Vagina (tissue), 2 donors: ENCODE measurements around the gene MRPS35. TPM values are rescaled to one million over a fixed set of nuclear protein-coding genes. Genes with fewer than 3 reads are reported as not detected.

ENCODE experiments used
- DNase-seq, 2 donors: peaks; one replicate each; pipeline ENCODE4 v3.0.0-alpha.2; 2017; ENCODE audit errors: extremely low spot score in 2 of 2
- H3K27ac ChIP-seq: fragments of 200-600 bp; sonication (generic); one replicate; pipeline ENCODE4 v1.5.1; 2019
- H3K27me3 ChIP-seq: fragments of 200-600 bp; sonication (generic); one replicate; pipeline ENCODE4 v1.5.1; 2019
- H3K36me3 ChIP-seq, 2 donors: fragments of 200-600 bp; sonication (generic); one replicate each; pipeline ENCODE4 v1.5.1; 2017 to 2019
- H3K4me1 ChIP-seq: fragments of 200-600 bp; sonication (generic); one replicate; pipeline ENCODE4 v1.5.1; 2019
- H3K4me3 ChIP-seq, 2 donors: fragments of 200-600 bp; sonication (generic); 1 replicate in 1 of 2; 2 replicates in 1 of 2; pipeline ENCODE4 v1.5.1; 2016 to 2019
- H3K9me3 ChIP-seq: fragments of 200-600 bp; sonication (generic); one replicate; pipeline ENCODE4 v1.5.1; 2019
- POLR2A ChIP-seq, 2 donors: fragments of 450-650 bp; IDR thresholded peaks; one replicate each; pipeline ENCODE4 v1.6.1; 2017; ENCODE audit warnings: antibody characterized with exemption in 2 of 2, mild to moderate bottlenecking in 2 of 2, moderate library complexity in 2 of 2
- POLR2AphosphoS5 ChIP-seq, 2 donors: sonication (generic); formaldehyde crosslinking; IDR thresholded peaks; one replicate each; pipeline ENCODE4 v1.9.0; 2017; ENCODE audit warnings: antibody characterized with exemption in 2 of 2, mild to moderate bottlenecking in 2 of 2, low read depth in 1 of 2; ENCODE audit not compliant: insufficient read depth in 1 of 2
- intact Hi-C: fragments of 100-400 bp; cut with DNase I; formaldehyde crosslinking; loops from one replicate; pipeline ENCODE4 v1.15.1; 2023
- total RNA-seq: library from RNA; depleted of rRNA; stranded (reverse); fragments of >200 nt; gene quantifications from one replicate; pipeline ENCODE4 v1.2.3, GENCODE V29; 2016
- TF ChIP-seq, protein P1 (sequence below), 3 experiments: fragments of 450-650 bp in 2 of 3; fragments of 200-600 bp in 1 of 3; sonication (generic) in 1 of 3; IDR thresholded peaks; one replicate each; pipeline ENCODE4 v1.5.1; 2017 to 2019; ENCODE audit warnings: antibody characterized with exemption in 3 of 3, mild to moderate bottlenecking in 2 of 3, moderate library complexity in 2 of 3

The MRPS35 gene
- total RNA-seq, 1 donor from 2014 or later = 25.3 TPM

GRCh38 chr12:27672643-27673042 is 38.0 kb upstream of the MRPS35 start:
- TF ChIP-seq, protein P1, sequence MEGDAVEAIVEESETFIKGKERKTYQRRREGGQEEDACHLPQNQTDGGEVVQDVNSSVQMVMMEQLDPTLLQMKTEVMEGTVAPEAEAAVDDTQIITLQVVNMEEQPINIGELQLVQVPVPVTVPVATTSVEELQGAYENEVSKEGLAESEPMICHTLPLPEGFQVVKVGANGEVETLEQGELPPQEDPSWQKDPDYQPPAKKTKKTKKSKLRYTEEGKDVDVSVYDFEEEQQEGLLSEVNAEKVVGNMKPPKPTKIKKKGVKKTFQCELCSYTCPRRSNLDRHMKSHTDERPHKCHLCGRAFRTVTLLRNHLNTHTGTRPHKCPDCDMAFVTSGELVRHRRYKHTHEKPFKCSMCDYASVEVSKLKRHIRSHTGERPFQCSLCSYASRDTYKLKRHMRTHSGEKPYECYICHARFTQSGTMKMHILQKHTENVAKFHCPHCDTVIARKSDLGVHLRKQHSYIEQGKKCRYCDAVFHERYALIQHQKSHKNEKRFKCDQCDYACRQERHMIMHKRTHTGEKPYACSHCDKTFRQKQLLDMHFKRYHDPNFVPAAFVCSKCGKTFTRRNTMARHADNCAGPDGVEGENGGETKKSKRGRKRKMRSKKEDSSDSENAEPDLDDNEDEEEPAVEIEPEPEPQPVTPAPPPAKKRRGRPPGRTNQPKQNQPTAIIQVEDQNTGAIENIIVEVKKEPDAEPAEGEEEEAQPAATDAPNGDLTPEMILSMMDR (IDR thresholded peaks at IDR 0.05) = no peak
- no peak for TF ChIP-seq POLR2AphosphoS5 (IDR thresholded peaks at IDR 0.05; ENCODE audit: insufficient read depth in 1 of 2, low read depth in 1 of 2)
- TF ChIP-seq POLR2A (IDR thresholded peaks at IDR 0.05) = no peak
- Histone ChIP-seq H3K4me3 (no peak overlapping the region), H3K9me3 (no peaks in the 10 kb centered on the region), H3K27ac (no peak overlapping the region), H3K27me3 (no peaks in the 10 kb centered on the region), H3K4me1 (no peaks in the 10 kb centered on the region), H3K36me3 (peaks cover 0 to 26% of the 10 kb centered on the region in 2 donors)
- intact Hi-C loops = no loop called here
- DNase-seq = no peak

DNA sequence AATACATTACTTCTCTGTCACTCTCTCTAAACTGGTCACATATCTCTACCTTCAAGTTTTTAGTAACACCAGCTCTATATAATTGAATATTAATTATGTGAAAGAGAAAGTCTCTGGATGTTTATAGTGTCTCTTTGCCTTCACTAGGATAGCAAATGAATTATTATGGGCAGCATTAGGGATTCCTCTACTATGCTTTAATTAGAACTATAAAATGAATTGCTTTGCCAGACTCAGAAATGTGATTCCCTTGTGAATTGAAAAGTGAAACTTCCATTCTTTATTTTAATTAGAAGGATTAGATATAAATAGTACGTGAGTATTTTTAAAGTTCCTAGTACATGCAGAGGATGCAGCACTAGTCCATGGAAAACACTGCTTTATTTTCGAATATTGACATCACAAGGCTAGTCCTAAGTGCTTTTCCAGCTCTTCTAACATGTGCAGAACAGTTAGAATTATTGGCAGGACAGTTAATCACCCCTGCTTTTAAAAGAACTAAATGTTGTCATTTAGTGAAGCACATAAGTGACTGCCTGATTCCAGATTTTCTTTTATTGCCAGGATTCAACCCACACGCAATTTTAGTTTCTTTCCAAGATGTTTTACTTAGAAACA is 37.4 kb upstream of the MRPS35 start:
- Histone ChIP-seq H3K4me1 (no peaks in the 10 kb centered on the region), H3K4me3 (no peak overlapping the region), H3K36me3 (peaks cover 0 to 24% of the 10 kb centered on the region in 2 donors), H3K9me3 (no peaks in the 10 kb centered on the region), H3K27me3 (no peaks in the 10 kb centered on the region), H3K27ac (peak overlapping the region; percentile 22)
- DNase-seq = no peak
- intact Hi-C loops = no loop called here
- no peak for TF ChIP-seq POLR2AphosphoS5 (IDR thresholded peaks at IDR 0.05; ENCODE audit: insufficient read depth in 1 of 2, low read depth in 1 of 2)

GRCh38 chr12:27674989-27675388 is 35.6 kb upstream of the MRPS35 start:
- DNase-seq = no peak
- intact Hi-C loops = no loop called here
- Histone ChIP-seq H3K4me3 (no peak overlapping the region), H3K9me3 (no peaks in the 10 kb centered on the region), H3K27me3 (no peaks in the 10 kb centered on the region), H3K4me1 (no peaks in the 10 kb centered on the region), H3K27ac (no peak overlapping the region), H3K36me3 (peaks cover 0 to 29% of the 10 kb centered on the region in 2 donors)
- TF ChIP-seq, protein P1 (IDR thresholded peaks at IDR 0.05) = no peak
- no peak for TF ChIP-seq POLR2A (IDR thresholded peaks at IDR 0.05)
- no peak for TF ChIP-seq POLR2AphosphoS5 (IDR thresholded peaks at IDR 0.05; ENCODE audit: insufficient read depth in 1 of 2, low read depth in 1 of 2)

DNA sequence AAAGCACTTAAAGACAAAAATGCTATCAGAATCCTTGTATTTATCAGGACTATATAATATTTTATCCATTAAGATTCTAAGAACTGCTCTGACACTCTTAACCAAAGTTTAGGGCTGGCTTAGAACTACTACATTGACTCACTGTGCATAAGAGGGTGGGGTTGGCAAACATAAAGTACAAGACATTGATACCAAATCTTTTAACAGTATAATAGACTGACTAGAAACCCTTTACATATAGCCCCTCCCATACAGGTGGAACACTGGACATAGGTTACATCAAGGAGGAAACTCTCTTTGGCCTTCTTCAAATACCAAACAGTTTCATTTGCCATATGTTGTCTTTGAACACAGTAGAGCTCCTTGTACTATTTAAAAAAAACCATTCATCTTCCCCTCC is 30.0 kb upstream of the MRPS35 start:
- no peak for DNase-seq
- no peaks in the 10 kb centered on the region for H3K9me3 ChIP-seq
- intact Hi-C loops = no loop called here

DNA sequence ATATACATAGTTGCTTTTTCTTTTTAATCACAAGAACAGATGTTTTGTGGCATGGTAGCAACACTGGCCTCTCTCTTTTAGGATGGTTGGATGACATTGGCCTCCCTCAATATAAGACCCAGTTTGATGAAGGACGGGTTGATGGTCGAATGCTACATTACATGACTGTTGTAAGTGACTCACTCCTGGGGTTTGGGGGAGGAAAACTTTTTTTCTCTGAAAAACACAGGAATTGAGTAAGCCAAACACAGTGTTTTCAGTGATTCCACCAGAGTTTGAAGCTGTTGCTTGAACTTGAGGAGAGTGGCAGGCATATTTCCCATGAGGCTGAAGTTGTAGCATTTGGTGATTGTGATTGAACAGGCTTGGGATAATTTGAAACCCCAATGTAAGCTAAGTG is 28.1 kb upstream of the MRPS35 start:
- Histone ChIP-seq H3K27ac (no peak overlapping the region), H3K27me3 (no peaks in the 10 kb centered on the region), H3K9me3 (no peaks in the 10 kb centered on the region), H3K4me1 (no peaks in the 10 kb centered on the region), H3K36me3 (peaks cover 0 to 62% of the 10 kb centered on the region in 2 donors), H3K4me3 (no peak overlapping the region)
- intact Hi-C loops = no loop called here
- DNase-seq = no peak
- TF ChIP-seq, protein P1 (IDR thresholded peaks at IDR 0.05) = no peak
- TF ChIP-seq POLR2A (IDR thresholded peaks at IDR 0.05) = no peak
- TF ChIP-seq POLR2AphosphoS5 (IDR thresholded peaks at IDR 0.05; ENCODE audit: insufficient read depth in 1 of 2, low read depth in 1 of 2) = no peak

More for the DNA sequence above, 30.0 kb upstream of the MRPS35 start:
- TF ChIP-seq POLR2AphosphoS5 (IDR thresholded peaks at IDR 0.05; ENCODE audit: insufficient read depth in 1 of 2, low read depth in 1 of 2) (no peak), POLR2A (IDR thresholded peaks at IDR 0.05) (no peak)
- TF ChIP-seq, protein P1 (IDR thresholded peaks at IDR 0.05) = no peak
- Histone ChIP-seq H3K4me3 (no peak overlapping the region), H3K27me3 (no peaks in the 10 kb centered on the region), H3K27ac (no peak overlapping the region), H3K36me3 (peaks cover 0 to 67% of the 10 kb centered on the region in 2 donors), H3K4me1 (no peaks in the 10 kb centered on the region)
